Left ventricle myocardium superior (tissue), 1 donor: ENCODE results near the gene SMC4. TPM values are rescaled to one million over a fixed set of nuclear protein-coding genes. Genes with fewer than 3 reads are reported as not detected.

Experiments used
- ATAC-seq: fragments of 200-7000 bp; cut with Tn5 transposase; one replicate; pipeline ENCODE4 v1.9.1; 2020; ENCODE audit warnings: mild to moderate bottlenecking, moderate library complexity
- DNase-seq: peaks from one replicate; pipeline ENCODE4 v3.0.0-alpha.2; 2020
- intact Hi-C: fragments of 100-400 bp; cut with micrococcal nuclease; formaldehyde crosslinking; loops from one replicate; pipeline ENCODE4 v1.11.0; 2022
- total RNA-seq: library from RNA; stranded (reverse); fragmentation: NEBNext Ultra II Directional; extraction: Animal tissue kit (Norgen Biotek cat#: 25700); gene quantifications from one replicate; pipeline ENCODE4 v1.2.1, GENCODE V29; 2021
- donor health status: DM: no; HTN: yes; CAD: no; lungs with severe emphysema.

The SMC4 gene
- total RNA-seq, 1 donor from 2014 or later = 19.4 TPM

GRCh38 chr3:160393346-160394008 is 6.0 kb upstream of the SMC4 start:
- DNase-seq (no peak), ATAC-seq (no peak)
- intact Hi-C loops = no loop called here

DNA sequence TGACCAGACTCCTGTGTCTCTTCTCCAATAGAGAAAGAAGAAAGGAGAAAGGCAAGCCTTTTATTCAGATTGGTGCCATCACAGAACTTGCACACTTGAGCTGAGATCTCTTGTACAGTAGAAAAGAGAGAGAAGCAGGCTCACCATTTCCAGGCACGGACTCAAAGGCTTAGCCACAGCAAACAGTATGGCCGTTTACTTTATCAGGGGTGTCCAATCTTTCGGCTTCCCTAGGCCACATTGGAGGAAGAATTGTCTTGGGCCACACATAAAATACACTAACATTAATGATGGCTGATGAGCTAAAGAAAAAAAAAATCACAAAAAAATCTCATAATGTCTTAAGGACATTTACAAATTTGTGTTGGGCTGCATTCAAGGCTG is 5.4 kb upstream of the SMC4 start:
- intact Hi-C loops = no loop called here
- ATAC-seq (no peak), DNase-seq (no peak)

GRCh38 chr3:160395297-160395696 is 4.2 kb upstream of the SMC4 start:
- intact Hi-C loops = no loop called here
- DNase-seq = no peak
- ATAC-seq = no peak

DNA sequence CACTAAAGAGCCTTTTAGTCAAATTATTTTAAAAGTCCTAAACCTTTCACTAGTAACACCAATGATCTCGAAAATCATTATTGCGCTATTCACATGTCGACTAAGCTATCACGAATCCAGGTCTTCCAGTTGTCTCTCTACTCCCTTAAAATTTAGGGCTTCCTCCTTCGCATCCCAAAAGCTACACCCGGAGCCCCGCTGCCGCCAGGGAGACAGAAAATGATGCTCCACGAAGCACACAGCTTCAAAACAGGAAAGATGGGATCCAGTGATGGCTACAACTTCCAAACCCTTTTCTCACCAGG is 678 bp upstream of the SMC4 start:
- ATAC-seq = peak; percentile 10
- no peak for DNase-seq
- intact Hi-C loops = no loop called here

- intact Hi-C loops = no loop called here
- DNase-seq = peak; percentile 62
- ATAC-seq = peak; percentile 35
Observed at GRCh38 chr3:160400030-160400701, 716 bp downstream of the SMC4 start.

DNA sequence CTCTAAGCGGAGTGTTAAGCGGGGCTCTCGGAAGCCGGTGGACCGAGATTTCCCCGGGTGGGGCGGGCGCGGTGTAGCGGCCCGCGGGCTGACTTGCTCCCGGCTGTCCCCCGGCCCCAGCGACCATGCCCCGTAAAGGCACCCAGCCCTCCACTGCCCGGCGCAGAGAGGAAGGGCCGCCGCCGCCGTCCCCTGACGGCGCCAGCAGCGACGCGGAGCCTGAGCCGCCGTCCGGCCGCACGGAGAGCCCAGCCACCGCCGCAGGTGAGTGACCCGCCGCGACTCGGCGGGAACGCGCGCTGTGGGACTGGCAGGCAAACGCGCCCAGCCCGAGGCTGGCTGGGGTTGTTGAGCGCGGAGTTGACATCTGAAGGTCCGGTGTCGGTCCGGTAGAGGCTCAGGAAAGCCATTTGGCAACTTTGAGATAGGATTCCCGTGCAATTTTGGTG is 1.3 kb downstream of the SMC4 start:
- intact Hi-C loops = no loop called here
- DNase-seq = peak; percentile 37
- peak; percentile 26 for ATAC-seq

DNA sequence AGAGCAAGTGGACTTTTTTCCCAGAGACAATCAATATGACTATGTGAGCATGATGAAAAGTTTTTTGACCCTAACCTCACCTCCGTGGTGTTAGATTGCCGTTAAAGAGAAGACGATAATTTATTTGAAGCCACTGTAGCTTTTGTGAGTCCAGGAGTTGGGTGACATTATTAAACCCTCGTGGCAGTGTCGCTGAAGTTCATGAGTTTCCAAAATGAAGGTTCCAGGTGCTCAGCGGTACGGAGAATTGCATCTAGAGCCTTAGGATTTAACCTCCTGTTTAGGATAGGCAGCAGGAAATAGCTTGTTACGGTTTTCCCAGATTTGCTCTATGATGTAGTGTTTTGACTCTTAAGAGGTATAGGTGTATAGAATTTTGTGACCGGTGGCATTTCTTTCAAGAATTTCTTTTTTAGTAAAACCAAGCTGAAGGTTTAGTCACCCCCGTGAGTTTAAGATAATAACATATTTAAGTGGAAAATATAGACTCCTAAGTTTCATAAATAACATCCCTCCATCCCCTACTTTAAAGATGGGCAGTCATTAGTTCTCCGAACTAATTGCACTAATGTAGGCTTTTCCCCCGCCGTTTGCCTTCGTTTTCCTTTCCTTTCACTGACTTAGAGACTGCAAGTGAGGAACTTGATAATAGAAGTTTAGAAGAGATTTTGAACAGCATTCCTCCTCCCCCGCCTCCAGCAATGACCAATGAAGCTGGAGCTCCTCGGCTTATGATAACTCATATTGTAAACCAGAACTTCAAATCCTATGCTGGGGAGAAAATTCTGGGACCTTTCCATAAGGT is 2.0 kb downstream of the SMC4 start:
- intact Hi-C loops = no loop called here
- DNase-seq (no peak), ATAC-seq (no peak)

DNA sequence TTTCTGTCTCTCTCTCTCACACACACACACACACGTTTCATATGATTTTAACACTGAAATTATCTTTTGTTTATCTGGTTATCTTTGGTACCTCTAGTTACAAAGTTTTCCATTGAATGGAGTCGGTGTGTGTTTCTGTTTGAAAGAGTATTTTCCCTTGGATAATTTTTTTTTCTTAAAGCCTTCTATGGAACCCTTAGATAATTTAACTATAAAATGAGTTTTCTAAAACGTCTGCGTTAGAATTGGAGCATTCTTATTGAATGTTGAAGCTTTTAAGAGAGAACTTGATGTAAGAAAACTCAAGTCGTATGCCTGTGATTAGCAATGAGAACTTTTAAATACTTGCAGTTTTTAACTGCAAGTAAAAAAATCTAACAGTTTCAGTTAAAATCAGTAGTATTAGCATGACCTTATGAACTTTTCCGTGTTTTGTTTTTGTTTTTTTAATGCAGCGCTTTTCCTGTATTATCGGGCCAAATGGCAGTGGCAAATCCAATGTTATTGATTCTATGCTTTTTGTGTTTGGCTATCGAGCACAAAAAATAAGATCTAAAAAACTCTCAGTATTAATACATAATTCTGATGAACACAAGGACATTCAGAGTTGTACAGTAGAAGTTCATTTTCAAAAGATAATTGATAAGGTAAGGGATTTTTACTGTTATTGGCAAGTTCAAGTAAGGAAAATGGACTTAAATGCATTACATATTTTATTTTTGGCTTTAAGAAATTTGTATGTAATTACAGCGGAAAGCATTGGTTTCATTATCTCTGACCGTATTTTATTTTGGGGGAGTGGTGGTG is 3.0 kb downstream of the SMC4 start:
- intact Hi-C loops = no loop called here
- no peak for ATAC-seq
- no peak for DNase-seq

GRCh38 chr3:160403028-160403545 is 3.6 kb downstream of the SMC4 start:
- no peak for ATAC-seq
- intact Hi-C loops = no loop called here
- no peak for DNase-seq

DNA sequence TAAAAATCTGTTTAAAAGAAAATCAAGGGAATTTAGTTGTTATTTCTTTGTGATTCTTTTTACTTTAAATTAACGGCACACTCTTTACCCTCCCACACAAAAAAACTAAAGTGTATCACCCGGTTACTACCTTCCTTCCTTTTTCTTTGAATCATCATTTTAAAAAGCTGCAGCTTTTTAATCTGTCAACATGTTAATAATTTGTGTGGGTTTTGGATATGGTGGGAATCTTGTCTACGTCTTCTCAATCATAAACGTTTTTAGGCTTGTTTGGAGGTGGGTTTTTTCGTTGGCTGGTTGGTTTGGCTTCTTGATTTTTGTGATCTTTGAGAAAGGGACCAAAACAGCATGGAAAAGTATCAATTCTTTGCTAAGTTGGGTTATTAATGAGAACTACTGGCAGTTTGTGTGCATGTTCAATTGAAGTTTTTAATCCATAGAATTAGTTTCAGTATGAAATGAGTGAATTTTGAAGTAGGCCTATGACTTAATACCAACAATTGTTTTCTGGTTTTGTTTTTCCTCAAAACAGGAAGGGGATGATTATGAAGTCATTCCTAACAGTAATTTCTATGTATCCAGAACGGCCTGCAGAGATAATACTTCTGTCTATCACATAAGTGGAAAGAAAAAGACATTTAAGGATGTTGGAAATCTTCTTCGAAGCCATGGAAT is 4.5 kb downstream of the SMC4 start:
- DNase-seq = no peak
- ATAC-seq = no peak
- intact Hi-C loops = no loop called here

DNA sequence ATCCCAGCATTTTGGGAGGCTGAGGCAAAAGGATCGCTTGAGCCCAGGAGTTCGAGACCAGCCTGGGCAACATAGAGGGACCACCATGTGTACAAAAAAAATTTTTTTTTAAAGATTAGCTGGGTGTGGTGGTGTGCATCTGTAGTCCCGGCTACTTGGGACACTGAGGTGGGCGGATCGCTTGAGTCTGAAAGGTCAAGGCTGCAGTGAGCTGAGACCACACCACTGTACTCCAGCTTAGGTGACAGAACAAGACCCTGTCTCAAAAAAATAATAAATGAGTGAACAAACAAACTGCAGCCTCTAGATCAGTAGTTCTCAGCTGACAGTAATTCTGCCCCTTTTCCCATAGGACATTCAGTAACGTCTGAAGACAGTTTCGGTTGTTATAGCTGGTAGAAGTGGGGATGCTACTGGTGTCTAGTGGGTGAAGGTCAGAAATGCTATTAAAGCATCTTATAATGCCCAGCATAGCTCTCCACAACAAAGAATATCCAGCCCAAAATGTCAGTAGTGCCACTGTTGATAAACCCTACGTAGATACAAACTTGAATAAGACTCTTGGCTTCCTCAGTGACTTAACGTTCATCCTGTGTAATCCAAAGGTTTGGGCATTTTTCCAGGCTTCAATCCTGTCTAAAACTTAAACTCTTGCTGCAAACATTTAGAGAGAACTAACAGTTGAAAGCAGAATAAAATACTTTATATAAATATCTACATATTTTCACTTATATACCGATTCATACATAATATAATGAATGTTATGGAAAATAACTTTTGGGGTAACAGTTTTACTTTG is 10.6 kb downstream of the SMC4 start:
- no peak for DNase-seq
- ATAC-seq = no peak
- intact Hi-C loops = loop anchor here (5.0 kb wide), 1 partner anchor 378 kb away; no protein-coding TSS in a partner anchor

GRCh38 chr3:160412477-160412876 is 13.0 kb downstream of the SMC4 start:
- intact Hi-C loops = loop anchor here (5.0 kb wide), 1 partner anchor 380 kb away; no protein-coding TSS in a partner anchor
- DNase-seq (no peak), ATAC-seq (no peak)

- peak; percentile 64 for ATAC-seq
- no peak for DNase-seq
- intact Hi-C loops = loop anchor here (5.0 kb wide), 1 partner anchor 381 kb away; no protein-coding TSS in a partner anchor
Observed at GRCh38 chr3:160413613-160414248, 14.3 kb downstream of the SMC4 start.

GRCh38 chr3:160417311-160417710 is 17.9 kb downstream of the SMC4 start:
- intact Hi-C loops = no loop called here
- DNase-seq (no peak), ATAC-seq (no peak)

DNA sequence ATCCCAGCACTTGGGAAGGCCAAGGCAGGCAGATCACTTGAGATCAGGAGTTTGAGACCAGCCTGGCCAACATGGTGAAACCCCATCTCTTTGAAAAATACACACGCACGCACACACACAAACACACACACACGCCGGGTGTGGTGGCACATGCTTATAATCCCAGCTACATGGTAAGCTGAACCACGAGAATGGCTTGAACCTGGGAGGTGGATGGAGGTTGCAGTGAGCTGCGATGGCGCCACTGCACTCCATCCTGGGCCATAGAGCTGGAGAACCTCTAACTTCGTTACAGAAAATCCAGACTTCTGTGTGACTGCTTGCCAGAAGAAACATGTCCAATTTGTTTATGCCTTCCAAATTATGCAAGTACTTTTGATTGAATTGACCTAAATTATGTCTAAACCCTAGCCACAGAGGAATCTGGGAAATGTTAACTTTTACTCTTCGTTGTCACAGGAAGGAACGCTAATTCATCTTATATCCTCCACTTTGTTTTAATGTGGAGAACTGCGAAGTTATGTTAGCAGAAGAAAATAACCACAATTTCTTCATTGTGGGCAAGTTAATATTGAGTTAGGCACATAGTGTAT is 28.5 kb downstream of the SMC4 start:
- intact Hi-C loops = no loop called here
- DNase-seq (no peak), ATAC-seq (no peak)

DNA sequence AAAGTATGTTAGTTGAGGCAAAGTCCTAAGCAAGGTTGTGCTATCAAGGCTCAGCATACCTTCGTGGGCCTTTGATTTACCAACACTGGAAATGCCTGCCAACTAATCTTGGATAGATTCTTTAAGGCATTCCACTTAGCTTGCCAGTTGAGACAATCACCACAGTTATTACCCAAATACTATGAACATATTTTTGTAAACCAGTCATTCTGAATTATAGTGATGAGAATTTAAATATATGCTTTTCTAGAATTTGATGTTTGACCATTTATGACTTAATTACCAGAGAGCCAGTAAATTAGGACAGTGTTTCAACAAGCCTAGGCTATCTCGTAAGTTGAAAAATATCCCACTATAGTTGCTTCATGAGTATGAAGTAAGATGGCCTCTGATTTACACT is 34.6 kb downstream of the SMC4 start:
- intact Hi-C loops = no loop called here
- DNase-seq (no peak), ATAC-seq (no peak)

GRCh38 chr3:160435095-160435494 is 35.6 kb downstream of the SMC4 start:
- intact Hi-C loops = no loop called here
- DNase-seq (no peak), ATAC-seq (no peak)
